GM18498 (cell line): Measurements from ENCODE around the gene CHD9.

Experiments
- ATAC-seq: cut with Tn5 transposase; IDR thresholded peaks from one replicate; pipeline ENCODE4 v1.9.1; 2021; ENCODE audit warnings: mild to moderate bottlenecking, moderate library complexity; ENCODE audit not compliant: unreplicated experiment

Gene CHD9

DNA sequence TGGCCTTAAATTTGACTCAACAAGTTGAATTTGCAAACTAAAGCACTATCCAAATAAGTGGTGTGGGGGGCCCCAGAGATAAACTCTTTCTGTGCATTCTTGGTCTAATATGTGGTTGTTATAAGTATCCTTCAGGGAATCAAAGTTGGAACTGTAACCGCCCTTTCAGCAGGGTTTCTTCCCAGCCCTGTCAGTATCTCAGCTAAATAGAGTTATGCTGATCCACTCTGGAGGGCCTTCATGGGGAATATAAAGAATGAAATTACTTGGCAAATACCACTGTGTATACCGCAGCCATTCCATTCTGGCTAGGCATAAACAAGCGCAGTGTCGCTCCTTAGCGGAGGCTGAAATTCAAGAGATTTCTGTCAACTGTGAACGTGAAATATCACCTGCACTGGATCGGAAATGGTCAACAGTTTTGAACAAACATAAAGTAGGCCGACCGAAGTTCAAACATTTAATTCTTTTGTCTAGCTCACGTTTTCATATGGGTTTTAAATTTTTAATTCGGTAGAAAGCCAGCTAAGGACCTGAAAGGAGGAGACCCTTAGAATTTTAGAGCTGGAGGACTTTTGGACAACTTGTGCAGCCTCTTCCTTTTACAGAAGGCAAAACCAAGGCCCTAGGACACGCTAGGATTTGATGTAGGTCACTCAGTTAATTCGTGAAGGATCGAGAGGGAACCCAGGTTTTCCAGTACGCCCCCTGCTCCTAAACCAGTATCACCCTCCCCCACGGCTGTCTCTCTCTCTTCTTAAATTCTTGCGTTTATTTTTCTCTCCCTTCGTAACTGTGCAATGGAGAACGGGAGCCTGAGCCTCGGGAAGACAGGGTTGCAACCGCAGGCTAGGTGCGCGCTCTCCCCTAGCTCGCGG, 74.7 kb downstream of the CHD9 start:
- ATAC-seq: no peak

DNA sequence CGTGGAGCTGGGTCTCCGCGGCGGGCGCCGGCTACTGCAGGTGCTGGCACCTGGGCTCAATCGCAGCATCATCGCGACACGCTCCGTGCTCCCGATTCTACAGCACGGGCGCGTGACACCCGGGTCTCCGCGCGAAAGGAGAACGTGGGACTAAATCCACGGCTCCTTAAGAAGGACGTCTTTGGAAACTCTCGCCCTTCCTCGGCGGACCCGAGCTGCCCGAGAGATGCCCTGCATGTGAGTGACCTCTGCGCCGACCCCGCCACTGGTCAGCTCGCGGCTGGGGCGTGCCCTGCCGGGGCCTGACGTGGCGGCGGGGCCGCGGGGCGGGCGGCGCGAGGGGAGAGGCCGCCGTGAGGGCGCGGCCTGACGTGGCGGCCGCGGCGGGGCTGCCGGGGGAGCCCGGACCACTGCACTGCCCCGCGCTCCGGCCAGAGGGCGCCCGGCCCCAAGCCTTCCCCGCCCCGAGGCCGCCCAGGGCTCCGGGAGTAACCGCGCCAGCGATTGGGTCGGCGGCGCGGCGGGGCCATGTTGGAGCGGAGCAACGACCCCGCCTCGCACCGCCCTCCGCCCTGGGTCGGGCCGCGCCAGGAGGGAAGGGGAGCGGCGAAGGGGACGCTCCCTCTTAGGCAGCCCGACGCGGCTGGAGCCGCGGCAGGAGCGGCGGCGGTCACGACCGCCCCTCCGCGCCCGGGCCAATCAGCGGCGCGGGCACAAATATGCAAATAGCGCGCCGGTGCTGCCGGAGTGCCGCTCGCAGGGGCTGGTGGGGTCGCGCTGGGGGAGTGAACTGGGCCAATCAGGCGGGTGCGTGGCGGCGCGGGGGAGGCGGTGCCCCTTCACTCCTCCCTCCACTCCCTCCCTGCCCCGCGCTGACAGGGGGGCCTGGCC, 75.6 kb downstream of the CHD9 start:
- peak; percentile 85 for ATAC-seq

DNA sequence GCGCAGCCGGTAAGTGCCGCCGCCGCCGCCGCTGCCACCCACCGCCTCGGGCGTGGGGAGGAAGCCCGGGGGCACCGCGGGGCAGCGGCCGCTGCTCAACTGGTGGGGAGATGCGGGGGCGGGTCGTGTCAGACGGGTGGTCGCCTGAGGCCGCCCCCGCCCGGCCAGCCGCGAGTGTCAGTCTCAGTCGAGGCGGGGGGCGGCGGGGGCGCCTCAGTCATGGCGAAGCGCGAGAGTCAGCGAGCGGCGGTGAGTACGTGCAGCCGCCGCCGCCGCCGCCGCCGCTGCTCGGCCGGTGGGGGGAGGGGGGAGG, 76.2 kb downstream of the CHD9 start:
- peak; percentile 0 for ATAC-seq

DNA sequence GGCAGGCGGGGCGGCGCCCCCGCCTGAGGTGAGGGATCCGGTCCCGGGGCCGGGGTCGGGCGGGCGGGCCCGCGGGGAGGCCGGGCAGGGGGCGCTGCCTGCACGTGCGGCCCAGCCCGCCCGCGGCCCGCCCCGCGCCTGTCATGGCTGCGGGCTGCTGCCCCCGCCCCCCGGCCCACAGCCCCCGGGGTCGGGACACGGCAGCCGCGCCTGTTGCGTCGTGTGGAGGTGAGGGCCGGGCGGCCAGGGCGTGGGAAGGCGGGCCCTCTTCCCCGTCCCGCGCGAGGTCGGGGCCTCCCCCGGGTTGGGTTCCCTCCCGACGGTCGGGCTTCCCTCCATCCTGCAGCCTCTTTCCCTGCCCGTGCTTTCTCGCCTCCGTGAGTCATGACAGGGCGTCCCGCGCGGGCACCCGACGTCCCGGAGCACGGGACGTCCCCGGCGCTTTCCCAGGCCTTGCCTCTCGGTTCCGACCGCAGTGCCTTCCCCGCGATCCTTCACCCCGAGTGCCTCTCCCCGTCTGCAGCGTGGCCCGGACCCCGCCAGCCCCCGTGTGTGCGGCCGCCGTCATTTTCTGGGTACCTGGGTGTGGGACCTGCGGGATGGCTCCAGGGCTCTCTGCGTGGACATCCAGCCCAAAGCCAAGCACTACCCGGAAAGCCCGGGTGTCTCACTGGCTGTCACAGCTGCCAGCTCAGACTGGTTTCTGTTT, 76.7 kb downstream of the CHD9 start:
- peak; percentile 25 for ATAC-seq

DNA sequence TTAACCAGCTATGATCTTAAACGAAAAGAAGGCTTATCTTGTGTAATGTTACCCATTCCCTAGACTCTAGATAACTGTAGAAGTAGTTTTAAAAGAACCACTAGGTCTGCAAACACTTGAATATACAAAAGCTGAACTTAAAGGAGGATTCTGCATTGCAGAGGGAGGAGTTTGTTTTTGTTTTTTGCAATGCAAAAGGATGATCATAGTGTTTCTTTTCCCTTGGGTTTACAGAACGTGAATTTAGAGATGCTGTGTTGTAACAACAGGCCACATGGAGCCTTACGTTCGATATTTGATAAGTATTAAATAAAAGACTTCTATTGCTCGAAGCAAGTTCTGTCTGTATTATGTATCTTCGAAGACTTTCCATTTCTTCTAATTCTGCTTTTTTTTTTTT, 77.6 kb downstream of the CHD9 start:
- no peak for ATAC-seq

DNA sequence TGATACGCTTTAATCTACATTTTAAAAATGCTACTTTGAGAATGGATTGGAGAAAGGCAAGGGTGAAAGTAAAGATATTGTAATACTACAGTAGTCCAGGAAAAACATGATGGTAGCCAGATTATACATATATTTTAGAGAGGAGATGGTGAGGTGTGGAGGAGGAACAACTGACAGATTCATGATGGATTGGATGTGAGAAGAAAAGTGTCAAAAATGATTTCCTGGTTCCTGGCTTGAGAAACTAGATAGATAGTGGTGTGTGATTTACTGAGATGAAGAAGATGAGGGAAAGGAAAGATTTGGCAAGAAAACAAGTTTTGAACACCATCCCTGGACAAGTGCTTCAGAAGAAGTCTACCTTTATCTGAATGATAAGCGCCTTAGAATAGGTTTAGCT, 80.5 kb downstream of the CHD9 start:
- ATAC-seq: no peak

DNA sequence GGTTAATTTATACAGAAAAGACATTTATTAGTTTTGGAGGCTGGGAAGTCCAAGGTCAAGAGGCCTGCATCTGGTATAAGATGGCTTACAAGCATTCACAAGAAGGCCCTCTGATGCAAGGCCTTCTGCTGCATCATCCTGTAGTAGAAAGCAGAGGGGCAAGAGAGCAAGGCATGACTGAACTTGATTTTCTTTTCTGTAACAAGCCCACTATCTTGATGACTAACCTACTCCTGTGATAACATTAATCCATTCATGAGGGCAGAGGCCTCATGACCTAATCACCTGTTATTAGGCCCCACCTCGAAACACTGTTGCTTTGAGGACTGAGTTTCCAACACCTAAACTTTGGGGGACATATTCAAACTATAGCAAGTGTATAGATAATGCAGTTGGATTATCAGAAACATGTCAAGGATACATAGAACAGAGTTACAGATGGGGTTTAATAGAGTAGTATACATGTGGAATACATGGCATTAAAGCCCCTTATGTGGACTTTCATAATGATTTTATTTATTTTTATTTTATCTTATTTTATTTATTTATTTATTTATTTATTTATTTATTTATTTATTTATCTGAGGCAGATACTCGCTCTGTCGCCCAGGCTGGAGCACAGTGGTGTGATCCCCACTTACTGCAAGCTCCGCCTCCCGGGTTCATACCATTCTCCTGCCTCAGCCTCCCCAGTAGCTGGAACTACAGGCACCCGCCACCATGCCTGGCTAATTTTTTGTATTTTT, 88.2 kb downstream of the CHD9 start:
- ATAC-seq: no peak

DNA sequence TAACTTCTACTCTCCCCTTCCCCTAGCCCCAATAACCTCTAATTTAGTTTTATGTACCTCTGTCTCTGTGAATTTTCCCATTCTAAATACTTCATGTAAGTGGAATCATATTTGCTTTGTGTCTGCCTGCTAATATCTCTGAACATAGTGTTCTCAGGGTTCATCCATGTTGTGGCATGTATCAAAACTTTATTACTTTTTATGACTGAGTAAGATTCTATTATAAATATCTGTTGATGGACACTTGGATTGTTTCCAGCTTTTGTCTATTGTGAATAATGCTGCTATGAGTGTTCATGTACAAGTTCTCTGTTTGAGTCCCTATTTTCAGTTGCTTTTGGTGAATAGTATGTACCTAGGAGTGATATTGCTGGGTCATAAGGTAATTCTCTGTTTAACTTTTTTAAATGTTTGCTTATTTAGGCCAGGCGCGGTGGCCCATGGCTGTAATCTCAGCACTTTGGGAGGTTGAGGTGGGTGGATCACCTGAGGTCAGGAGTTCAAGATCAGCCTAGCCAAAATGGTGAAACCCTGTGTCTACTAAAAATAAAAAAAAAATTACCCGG, 92.8 kb downstream of the CHD9 start:
- no peak for ATAC-seq

DNA sequence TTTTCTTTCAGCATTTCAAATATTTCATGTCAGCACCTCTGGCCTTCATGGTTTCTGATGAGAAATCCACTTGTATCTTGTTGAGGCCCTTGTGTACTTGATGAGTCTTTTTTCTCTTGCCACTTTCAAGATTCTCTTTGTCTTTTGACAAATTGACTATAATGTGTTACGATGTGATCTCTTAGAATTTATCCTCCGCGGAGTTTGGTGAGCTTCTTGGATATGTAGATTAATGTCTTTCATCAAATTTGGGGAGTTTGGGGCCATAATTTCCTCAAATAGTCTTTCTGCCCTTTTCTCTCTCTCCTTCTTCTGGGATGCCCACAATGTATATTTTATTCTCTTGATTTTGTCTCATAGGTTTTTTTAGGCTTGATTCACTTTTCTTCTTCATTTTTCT, 96.0 kb downstream of the CHD9 start:
- no peak for ATAC-seq

DNA sequence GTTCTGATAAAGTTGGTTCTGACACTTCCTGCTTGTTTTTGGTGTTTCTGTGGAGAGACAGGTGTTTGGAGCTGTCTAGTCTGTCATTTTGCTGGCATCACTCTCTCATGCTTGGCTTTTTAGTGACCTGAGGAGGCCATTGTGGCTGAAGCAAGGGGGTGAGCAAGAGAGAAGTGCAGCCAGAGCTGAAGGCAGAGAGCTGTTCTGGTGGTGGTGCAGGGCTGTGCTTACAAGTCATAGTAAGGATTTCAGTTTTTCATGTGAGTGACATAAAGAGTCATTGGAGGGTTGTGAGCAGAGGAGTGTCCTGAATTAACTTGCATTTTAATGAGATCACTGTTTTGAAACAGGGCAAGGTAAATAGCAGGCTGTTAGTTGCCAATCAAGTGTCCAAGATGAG, 97.5 kb downstream of the CHD9 start:
- ATAC-seq: no peak

DNA sequence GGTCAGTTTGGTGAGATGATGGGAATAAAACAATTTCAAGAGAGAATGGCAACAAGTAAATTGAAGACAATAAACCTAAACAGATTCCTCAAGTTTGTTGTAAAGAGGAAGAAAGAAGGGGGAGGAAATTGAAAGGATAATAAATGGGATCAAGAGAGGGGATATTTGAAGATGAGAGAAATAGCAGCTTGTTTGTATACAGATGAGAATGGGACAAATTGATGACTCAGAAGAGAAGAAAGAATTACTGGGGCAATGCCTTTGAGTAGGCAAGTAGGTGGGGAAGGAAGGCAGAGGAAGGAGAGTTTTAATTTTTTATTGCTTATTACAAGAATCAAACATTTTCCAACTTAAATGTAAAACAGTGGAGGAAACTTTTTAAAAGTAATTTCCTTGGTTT, 98.3 kb downstream of the CHD9 start:
- ATAC-seq: no peak

DNA sequence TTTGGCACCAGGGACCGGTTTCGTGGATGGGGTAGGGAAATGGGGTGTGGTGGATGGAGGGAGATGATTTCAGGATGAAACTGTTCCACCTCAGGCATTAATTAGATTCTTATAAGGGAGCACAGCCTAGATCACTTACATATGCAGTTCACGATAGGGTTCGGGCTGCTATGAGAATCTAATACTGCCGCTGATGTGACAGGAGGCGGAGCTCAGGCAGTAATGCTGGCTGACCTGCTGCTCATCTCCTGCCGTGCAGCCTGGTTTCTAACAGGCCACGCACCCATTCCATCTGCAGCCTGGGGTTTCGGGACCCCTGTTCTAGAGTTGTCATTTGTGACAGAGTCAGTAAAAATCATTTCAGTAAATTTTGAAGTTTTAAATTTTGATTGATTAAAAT, 99.7 kb downstream of the CHD9 start:
- no peak for ATAC-seq

DNA sequence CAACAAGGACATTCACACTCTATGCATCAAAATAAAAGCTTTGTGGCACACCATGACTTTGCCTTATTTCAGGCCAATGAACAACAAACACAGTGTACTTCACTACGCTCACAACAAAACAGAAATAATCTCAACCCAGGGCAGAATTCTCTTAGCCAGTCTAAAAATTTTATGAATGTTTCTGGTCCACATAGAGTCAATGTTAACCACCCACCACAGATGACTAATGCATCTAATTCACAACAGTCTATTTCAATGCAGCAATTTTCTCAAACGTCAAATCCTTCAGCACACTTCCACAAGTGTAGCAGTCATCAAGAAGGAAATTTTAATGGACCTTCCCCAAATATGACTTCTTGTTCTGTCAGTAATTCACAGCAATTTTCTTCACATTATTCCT, 101.7 kb downstream of the CHD9 start:
- ATAC-seq: no peak

DNA sequence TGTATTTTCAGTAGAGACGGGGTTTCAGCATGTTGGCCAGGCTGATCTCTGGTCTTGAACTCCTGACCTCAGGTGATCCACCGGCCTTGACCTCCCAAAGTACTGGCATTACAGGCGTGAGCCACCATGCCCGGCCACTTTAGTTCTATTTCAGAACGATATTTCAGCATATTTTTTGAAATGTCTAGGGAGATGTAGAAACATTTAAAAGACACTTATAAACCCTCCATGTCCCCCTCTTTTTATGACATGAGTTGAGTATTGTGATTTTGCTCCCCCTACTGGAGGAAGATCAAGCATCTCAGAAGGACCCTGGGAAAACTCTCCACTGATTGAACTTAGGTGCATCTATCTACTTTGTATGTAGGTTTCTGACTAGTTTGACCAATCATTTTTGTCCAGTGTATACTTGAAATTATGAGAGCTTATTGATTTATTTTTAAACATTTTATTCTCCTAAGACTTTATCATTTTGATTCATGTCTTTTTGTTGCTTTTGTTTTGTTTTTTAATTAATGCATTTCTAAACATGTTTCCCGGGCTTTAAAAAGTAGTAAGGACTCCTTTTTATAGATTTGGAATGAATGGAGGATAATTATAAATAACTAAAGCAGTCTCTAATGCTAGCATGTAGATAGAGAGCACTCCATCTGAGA, 105.1 kb downstream of the CHD9 start:
- ATAC-seq: peak; percentile 62

DNA sequence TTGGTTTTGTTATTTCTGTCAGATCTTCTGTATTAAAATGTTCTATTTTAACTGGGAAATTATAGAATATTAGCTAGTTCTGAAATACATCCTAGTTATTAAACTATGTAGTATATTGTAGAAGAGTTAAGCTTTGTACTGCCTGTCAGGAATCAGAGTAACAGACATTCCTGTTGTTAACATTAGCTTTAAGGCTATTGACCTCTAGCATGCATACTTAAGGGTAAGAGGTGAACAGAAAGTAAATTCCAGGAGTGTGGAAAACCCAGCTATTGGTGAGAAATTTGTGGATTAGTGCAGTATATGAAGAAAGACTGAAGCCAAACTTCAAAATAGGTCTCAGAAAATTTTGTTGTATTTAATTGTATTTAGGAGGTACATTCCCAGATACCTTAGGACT, 111.3 kb downstream of the CHD9 start:
- ATAC-seq: no peak

DNA sequence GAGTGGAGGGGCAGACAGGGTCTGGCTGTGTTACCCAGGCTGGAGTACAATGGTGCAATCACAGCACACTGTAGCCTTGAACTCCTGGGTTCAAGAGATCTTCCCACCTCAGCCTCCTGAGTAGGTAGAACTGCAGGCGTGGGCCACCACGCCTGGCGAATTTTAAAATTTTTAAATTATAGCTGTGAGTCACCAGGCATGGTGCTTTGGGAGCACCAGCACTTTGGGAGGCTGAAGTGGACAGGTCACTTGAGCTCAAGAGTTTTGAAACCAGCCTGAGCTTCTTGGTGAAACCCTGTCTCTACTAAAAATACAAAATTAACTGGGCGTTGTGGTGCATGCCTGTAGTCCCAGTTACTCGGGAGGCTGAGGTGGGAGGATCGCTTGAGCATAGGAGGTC, 114.0 kb downstream of the CHD9 start:
- ATAC-seq: no peak

DNA sequence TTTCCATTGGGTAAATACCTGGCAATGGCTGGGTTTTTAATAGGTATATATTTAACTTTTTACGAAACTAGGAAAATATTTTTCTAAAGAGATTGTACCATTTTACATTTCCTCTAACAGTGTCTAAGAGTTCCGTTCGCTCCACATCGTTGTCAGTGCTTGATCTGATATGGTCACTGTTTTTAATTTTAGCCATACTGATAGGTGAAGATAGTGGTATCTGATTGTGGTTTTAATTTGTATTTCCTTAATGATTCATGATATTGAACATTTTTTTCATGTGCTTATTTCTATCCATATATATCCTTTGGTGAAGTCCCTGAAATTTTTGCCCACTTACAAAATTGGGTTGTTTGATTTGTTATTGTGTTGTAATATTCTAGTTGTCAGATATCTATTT, 117.7 kb downstream of the CHD9 start:
- ATAC-seq: no peak

DNA sequence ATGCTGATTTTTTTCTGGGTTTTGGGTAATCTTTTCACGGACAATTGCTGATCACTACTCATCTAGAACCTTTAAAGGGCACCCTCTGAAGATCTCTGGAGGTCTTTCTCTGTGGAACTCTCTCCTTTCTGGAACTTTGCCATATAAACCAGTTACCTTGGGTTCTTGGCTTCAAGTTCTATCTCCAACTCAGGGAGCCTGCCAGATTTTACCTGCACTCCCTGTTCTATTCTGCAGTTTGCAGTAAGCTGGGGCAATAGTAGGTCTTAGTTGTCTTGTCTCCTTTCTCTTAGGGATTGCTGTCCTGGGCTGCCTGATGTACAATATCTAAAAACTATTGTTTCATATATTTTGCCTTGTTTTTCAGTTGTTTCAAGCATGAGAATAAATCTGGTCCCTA, 120.3 kb downstream of the CHD9 start:
- ATAC-seq: no peak

DNA sequence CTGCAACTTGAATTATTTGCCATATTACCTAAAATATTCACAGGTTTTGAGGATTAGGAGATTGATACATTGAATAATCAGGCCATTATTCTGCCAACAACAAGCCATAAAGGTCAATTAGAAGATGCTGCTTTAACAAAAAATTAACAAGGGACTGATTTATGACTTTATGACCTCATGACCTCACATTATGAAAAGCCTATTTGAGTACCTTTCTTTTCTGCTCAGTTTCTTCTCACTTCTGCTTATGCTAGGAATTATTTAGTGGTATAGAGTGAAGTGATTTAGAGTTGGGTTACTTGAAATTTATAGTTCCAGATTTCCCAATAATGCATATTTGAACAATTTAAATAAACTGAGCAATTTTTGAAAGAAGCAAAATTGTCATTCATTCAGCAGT, 121.6 kb downstream of the CHD9 start:
- no peak for ATAC-seq

DNA sequence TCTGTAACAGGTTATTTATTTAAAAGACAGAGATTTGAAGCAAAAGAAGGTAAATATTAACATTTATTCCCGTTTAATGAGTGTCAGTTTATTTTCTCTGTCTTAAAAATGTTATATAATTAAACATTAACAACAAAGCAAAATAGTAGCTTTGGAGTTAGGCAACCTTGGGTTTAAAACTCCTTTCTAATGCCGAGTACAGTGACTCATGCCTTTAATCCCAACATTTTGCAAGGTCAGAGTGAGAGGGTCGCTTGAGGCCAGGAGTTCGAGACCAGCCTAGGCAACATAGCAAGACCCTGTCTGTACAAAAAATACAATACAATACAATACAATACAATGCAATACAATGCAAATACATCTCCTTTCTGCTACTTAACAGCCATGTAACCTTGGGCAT, 128.7 kb downstream of the CHD9 start:
- no peak for ATAC-seq
